WTC11 (cell line): Measurements from ENCODE around the gene TMEM181. TPM values are rescaled to one million over a fixed set of nuclear protein-coding genes. Genes with fewer than 3 reads are reported as not detected.
A peak's percentile ranks its signal among the peaks of the same experiment; 100 is the strongest.

Source experiments
- ATAC-seq: fragments of 200-7000 bp; cut with Tn5 transposase; 2 replicates; pipeline ENCODE4 v1.10.0; 2021; ENCODE audit warnings: mild to moderate bottlenecking, moderate library complexity
- CTCF ChIA-PET: fragments of 300-600 bp; sonication (Branson Sonifier 250); formaldehyde crosslinking; loops from one replicate; lab custom pipeline; 2021; ENCODE audit warnings: antibody characterized with exemption; lab: Charles Lee
- POLR2A ChIA-PET: fragments of 350-600 bp; sonication (Branson Sonifier 250); formaldehyde crosslinking; loops from one replicate; lab custom pipeline; 2021; ENCODE audit warnings: antibody characterized with exemption; lab: Charles Lee
- DNase-seq: peaks from one replicate; pipeline ENCODE4 v3.0.0; 2021; ENCODE audit warnings: low spot score
- H3K27ac Mint-ChIP-seq: 2 replicates; pipeline ENCODE4 v1.8.0; 2021; ENCODE audit warnings: mixed read lengths
- H3K27me3 Mint-ChIP-seq: 2 replicates; pipeline ENCODE4 v1.8.0; 2021; ENCODE audit warnings: low read depth, mild to moderate bottlenecking, moderate library complexity, mixed read lengths
- H3K36me3 Mint-ChIP-seq: 2 replicates; pipeline ENCODE4 v1.8.0; 2021; ENCODE audit warnings: mixed read lengths
- H3K4me1 Mint-ChIP-seq: 2 replicates; pipeline ENCODE4 v1.8.0; 2022; ENCODE audit warnings: mixed read lengths
- H3K4me3 Mint-ChIP-seq: 2 replicates; pipeline ENCODE4 v1.8.0; 2021; ENCODE audit warnings: mild to moderate bottlenecking, moderate library complexity, mixed read lengths
- H3K9me3 Mint-ChIP-seq: 2 replicates; pipeline ENCODE4 v1.8.0; 2021; ENCODE audit warnings: mixed read lengths
- CBFB ChIP-seq: sonication (generic); formaldehyde crosslinking; IDR thresholded peaks from 2 replicates; pipeline ENCODE4 v1.8.1; 2022; ENCODE audit warnings: mild to moderate bottlenecking, low read depth, missing genetic modification reagents
- CREB1 ChIP-seq: sonication (generic); formaldehyde crosslinking; IDR thresholded peaks from 2 replicates; pipeline ENCODE4 v1.8.0; 2023; ENCODE audit warnings: mild to moderate bottlenecking, missing genetic modification reagents
- ELF4 ChIP-seq: sonication (generic); formaldehyde crosslinking; IDR thresholded peaks from 2 replicates; pipeline ENCODE4 v1.8.1; 2022; ENCODE audit warnings: low read depth, mild to moderate bottlenecking, moderate library complexity, missing genetic modification reagents
- FOXK1 ChIP-seq: sonication (generic); formaldehyde crosslinking; IDR thresholded peaks from 2 replicates; pipeline ENCODE4 v1.8.0; 2022; ENCODE audit warnings: mild to moderate bottlenecking, moderate library complexity, missing genetic modification reagents
- FOXP1 ChIP-seq: sonication (generic); formaldehyde crosslinking; IDR thresholded peaks from 2 replicates; pipeline ENCODE4 v1.8.0; 2022; ENCODE audit warnings: missing genetic modification reagents, mild to moderate bottlenecking, moderate library complexity, borderline replicate concordance
- HMGA2 ChIP-seq: fragments of 250-450 bp; sonication (Bioruptor Pico); IDR thresholded peaks from 2 replicates; pipeline ENCODE4 v1.4.0; 2021; ENCODE audit warnings: mild to moderate bottlenecking, moderate library complexity
- IRF2 ChIP-seq: sonication (generic); formaldehyde crosslinking; IDR thresholded peaks from 2 replicates; pipeline ENCODE4 v1.8.0; 2022; ENCODE audit warnings: low read depth, missing genetic modification reagents, borderline replicate concordance
- KAT7 ChIP-seq: sonication (generic); formaldehyde crosslinking; IDR thresholded peaks from 2 replicates; pipeline ENCODE4 v1.8.1; 2023; ENCODE audit warnings: missing genetic modification reagents, mild to moderate bottlenecking, borderline replicate concordance
- MXD4 ChIP-seq: fragments of 250-450 bp; sonication (Bioruptor Pico); IDR thresholded peaks from 2 replicates; pipeline ENCODE4 v1.8.0; 2021; ENCODE audit warnings: mild to moderate bottlenecking, moderate library complexity, borderline replicate concordance
- MYBL2 ChIP-seq: sonication (generic); formaldehyde crosslinking; IDR thresholded peaks from 2 replicates; pipeline ENCODE4 v1.8.1; 2023; ENCODE audit warnings: mild to moderate bottlenecking, moderate library complexity, missing genetic modification reagents
- NFATC4 ChIP-seq: fragments of 250-450 bp; sonication (Bioruptor Pico); IDR thresholded peaks from 2 replicates; pipeline ENCODE4 v1.9.0; 2021; ENCODE audit warnings: mild to moderate bottlenecking
- ZNF219 ChIP-seq: sonication (generic); formaldehyde crosslinking; IDR thresholded peaks from 2 replicates; pipeline ENCODE4 v1.8.0; 2023; ENCODE audit warnings: missing genetic modification reagents, mild to moderate bottlenecking, borderline replicate concordance
- ZNF317 ChIP-seq: sonication (generic); formaldehyde crosslinking; IDR thresholded peaks from 2 replicates; pipeline ENCODE4 v1.8.1; 2023; ENCODE audit warnings: low read depth, mild to moderate bottlenecking, moderate library complexity, missing genetic modification reagents, borderline replicate concordance
- ZNF396 ChIP-seq: fragments of 250-450 bp; sonication (Bioruptor Pico); IDR thresholded peaks from 2 replicates; pipeline ENCODE4 v1.8.0; 2021; ENCODE audit warnings: mild to moderate bottlenecking, moderate library complexity, borderline replicate concordance
- ZNF423 ChIP-seq: fragments of 250-450 bp; sonication (Bioruptor Pico); IDR thresholded peaks from 2 replicates; pipeline ENCODE4 v2.1.2; 2022; ENCODE audit warnings: mild to moderate bottlenecking, moderate library complexity
- total RNA-seq: library from RNA; stranded (reverse); gene quantifications from 3 replicates; pipeline ENCODE4 v1.2.3, GENCODE V29; 2021
- TF ChIP-seq, protein P1 (sequence below): sonication (generic); formaldehyde crosslinking; conservative IDR thresholded peaks from 2 replicates; pipeline ENCODE4 v1.8.1; 2022; ENCODE audit warnings: mild to moderate bottlenecking, missing genetic modification reagents
- TF ChIP-seq, protein P2 (sequence below): sonication (generic); formaldehyde crosslinking; IDR thresholded peaks from 2 replicates; pipeline ENCODE4 v1.8.1; 2023; ENCODE audit warnings: mild to moderate bottlenecking, missing genetic modification reagents
- TF ChIP-seq, protein P3 (sequence below): sonication (generic); formaldehyde crosslinking; IDR thresholded peaks from 2 replicates; pipeline ENCODE4 v1.8.0; 2022; ENCODE audit warnings: mild to moderate bottlenecking, missing genetic modification reagents
- TF ChIP-seq, protein P4 (sequence below): sonication (generic); formaldehyde crosslinking; IDR thresholded peaks from 2 replicates; pipeline ENCODE4 v1.8.1; 2023; ENCODE audit warnings: mild to moderate bottlenecking, missing genetic modification reagents, moderate library complexity
- TF ChIP-seq, protein P5 (sequence below): sonication (generic); formaldehyde crosslinking; IDR thresholded peaks from 2 replicates; pipeline ENCODE4 v1.8.0; 2023; ENCODE audit warnings: missing genetic modification reagents
- TF ChIP-seq, protein P6 (sequence below): sonication (generic); formaldehyde crosslinking; IDR thresholded peaks from 2 replicates; pipeline ENCODE4 v1.8.0; 2022; ENCODE audit warnings: mild to moderate bottlenecking, missing genetic modification reagents
- TF ChIP-seq, protein P7 (sequence below): sonication (generic); formaldehyde crosslinking; IDR thresholded peaks from 2 replicates; pipeline ENCODE4 v1.8.1; 2022; ENCODE audit warnings: mild to moderate bottlenecking, missing genetic modification reagents, moderate library complexity, borderline replicate concordance
- TF ChIP-seq, protein P8 (sequence below): sonication (generic); formaldehyde crosslinking; IDR thresholded peaks from 2 replicates; pipeline ENCODE4 v1.8.1; 2023; ENCODE audit warnings: mild to moderate bottlenecking, missing genetic modification reagents, borderline replicate concordance

Gene TMEM181
- total RNA-seq, 1 experiment from 2014 or later: 18.8 TPM

DNA sequence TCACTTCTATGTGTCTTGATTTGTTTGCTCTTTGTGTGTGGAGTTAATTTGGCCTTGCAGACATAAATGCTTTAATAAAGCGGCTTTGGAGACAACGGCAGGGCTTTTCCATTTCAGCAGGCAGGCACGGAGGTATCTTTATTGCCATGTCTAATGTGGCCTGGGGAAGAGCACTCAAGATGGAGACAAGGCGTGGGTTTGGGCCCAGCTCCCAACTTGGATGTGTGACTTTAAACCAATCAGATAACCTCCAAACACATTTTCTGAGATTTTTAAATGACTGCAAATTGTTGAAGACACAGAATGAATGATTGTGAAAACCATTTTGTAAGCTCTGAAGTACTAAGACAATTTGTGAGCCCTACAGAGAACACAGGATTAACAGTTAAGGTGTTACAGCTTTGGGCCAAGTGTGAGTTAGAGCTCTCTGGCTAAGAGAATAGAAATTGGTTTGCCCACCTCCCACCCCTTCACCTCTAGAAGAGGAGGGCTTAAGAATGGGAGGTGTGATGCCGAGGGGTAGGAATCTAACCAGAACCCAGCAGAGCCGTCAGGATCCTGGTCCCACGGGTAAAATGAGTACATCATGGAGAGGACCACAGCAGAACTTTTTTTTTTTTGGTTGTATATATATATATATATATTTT is 75.7 kb downstream of the TMEM181 start (continued):
- TF ChIP-seq, protein P1, sequence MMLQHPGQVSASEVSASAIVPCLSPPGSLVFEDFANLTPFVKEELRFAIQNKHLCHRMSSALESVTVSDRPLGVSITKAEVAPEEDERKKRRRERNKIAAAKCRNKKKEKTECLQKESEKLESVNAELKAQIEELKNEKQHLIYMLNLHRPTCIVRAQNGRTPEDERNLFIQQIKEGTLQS: no peak
- TF ChIP-seq CREB1 (CRISPR knock-in tag) (no peak), KAT7 (no peak), ZNF219 (CRISPR knock-in tag) (no peak)
- TF ChIP-seq, protein P2, sequence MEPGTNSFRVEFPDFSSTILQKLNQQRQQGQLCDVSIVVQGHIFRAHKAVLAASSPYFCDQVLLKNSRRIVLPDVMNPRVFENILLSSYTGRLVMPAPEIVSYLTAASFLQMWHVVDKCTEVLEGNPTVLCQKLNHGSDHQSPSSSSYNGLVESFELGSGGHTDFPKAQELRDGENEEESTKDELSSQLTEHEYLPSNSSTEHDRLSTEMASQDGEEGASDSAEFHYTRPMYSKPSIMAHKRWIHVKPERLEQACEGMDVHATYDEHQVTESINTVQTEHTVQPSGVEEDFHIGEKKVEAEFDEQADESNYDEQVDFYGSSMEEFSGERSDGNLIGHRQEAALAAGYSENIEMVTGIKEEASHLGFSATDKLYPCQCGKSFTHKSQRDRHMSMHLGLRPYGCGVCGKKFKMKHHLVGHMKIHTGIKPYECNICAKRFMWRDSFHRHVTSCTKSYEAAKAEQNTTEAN: no peak

DNA sequence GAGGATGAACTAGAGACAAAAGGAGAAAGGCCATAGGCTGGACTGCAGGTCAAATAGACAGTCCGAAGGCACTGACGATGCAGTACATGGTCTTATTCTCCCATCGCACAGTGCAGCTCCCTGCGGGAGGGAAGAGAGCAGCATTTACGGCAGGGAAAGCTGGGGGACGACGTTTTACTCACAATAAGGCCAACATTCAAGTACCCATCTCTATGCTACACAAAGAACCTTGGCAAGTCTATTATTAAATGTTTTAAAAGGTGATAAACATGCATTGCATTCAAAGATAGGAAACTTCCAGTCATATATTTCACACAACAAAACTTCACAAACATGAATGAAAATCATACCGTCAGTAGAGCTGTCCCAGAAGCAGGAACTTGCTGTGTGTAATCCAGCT is 76.9 kb downstream of the TMEM181 start:
- Mint-ChIP-seq H3K36me3 (peaks cover 34% of the 10 kb centered on the region), H3K9me3 (no peaks in the 10 kb centered on the region), H3K27me3 (no peaks in the 10 kb centered on the region), H3K4me3 (no peak overlapping the region), H3K27ac (0 out of 2 replicates have a peak overlapping the region, but pooled peaks have one; percentile 80), H3K4me1 (peaks cover 8% of the 10 kb centered on the region)
- ATAC-seq (no peak), DNase-seq (no peak)
- POLR2A ChIA-PET: no interaction called here
- CTCF ChIA-PET: interaction anchor here (1.1 kb wide), 1 partner anchor 422 kb away, joined by 3 read pairs; no protein-coding TSS in a partner anchor
- TF ChIP-seq CBFB (CRISPR knock-in tag) (no peak), ZNF396 (CRISPR knock-in tag) (no peak), ZNF219 (CRISPR knock-in tag) (no peak), MYBL2 (CRISPR knock-in tag) (no peak), FOXP1 (no peak), NFATC4 (no peak), CREB1 (CRISPR knock-in tag) (no peak), HMGA2 (CRISPR knock-in tag) (no peak), MXD4 (CRISPR knock-in tag) (no peak), ZNF317 (no peak), IRF2 (CRISPR knock-in tag) (no peak), ZNF423 (no peak), FOXK1 (no peak), ELF4 (CRISPR knock-in tag) (no peak)
- TF ChIP-seq, protein P3, sequence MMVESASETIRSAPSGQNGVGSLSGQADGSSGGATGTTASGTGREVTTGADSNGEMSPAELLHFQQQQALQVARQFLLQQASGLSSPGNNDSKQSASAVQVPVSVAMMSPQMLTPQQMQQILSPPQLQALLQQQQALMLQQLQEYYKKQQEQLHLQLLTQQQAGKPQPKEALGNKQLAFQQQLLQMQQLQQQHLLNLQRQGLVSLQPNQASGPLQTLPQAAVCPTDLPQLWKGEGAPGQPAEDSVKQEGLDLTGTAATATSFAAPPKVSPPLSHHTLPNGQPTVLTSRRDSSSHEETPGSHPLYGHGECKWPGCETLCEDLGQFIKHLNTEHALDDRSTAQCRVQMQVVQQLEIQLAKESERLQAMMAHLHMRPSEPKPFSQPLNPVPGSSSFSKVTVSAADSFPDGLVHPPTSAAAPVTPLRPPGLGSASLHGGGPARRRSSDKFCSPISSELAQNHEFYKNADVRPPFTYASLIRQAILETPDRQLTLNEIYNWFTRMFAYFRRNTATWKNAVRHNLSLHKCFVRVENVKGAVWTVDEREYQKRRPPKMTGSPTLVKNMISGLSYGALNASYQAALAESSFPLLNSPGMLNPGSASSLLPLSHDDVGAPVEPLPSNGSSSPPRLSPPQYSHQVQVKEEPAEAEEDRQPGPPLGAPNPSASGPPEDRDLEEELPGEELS: no peak
- TF ChIP-seq, protein P4, sequence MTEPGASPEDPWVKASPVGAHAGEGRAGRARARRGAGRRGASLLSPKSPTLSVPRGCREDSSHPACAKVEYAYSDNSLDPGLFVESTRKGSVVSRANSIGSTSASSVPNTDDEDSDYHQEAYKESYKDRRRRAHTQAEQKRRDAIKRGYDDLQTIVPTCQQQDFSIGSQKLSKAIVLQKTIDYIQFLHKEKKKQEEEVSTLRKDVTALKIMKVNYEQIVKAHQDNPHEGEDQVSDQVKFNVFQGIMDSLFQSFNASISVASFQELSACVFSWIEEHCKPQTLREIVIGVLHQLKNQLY: no peak
- TF ChIP-seq, protein P5, sequence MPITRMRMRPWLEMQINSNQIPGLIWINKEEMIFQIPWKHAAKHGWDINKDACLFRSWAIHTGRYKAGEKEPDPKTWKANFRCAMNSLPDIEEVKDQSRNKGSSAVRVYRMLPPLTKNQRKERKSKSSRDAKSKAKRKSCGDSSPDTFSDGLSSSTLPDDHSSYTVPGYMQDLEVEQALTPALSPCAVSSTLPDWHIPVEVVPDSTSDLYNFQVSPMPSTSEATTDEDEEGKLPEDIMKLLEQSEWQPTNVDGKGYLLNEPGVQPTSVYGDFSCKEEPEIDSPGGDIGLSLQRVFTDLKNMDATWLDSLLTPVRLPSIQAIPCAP: no peak
- TF ChIP-seq, protein P6, sequence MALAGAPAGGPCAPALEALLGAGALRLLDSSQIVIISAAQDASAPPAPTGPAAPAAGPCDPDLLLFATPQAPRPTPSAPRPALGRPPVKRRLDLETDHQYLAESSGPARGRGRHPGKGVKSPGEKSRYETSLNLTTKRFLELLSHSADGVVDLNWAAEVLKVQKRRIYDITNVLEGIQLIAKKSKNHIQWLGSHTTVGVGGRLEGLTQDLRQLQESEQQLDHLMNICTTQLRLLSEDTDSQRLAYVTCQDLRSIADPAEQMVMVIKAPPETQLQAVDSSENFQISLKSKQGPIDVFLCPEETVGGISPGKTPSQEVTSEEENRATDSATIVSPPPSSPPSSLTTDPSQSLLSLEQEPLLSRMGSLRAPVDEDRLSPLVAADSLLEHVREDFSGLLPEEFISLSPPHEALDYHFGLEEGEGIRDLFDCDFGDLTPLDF (CRISPR knock-in tag): no peak
- TF ChIP-seq, protein P7, sequence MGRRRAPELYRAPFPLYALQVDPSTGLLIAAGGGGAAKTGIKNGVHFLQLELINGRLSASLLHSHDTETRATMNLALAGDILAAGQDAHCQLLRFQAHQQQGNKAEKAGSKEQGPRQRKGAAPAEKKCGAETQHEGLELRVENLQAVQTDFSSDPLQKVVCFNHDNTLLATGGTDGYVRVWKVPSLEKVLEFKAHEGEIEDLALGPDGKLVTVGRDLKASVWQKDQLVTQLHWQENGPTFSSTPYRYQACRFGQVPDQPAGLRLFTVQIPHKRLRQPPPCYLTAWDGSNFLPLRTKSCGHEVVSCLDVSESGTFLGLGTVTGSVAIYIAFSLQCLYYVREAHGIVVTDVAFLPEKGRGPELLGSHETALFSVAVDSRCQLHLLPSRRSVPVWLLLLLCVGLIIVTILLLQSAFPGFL (CRISPR knock-in tag): no peak
- TF ChIP-seq, protein P8, sequence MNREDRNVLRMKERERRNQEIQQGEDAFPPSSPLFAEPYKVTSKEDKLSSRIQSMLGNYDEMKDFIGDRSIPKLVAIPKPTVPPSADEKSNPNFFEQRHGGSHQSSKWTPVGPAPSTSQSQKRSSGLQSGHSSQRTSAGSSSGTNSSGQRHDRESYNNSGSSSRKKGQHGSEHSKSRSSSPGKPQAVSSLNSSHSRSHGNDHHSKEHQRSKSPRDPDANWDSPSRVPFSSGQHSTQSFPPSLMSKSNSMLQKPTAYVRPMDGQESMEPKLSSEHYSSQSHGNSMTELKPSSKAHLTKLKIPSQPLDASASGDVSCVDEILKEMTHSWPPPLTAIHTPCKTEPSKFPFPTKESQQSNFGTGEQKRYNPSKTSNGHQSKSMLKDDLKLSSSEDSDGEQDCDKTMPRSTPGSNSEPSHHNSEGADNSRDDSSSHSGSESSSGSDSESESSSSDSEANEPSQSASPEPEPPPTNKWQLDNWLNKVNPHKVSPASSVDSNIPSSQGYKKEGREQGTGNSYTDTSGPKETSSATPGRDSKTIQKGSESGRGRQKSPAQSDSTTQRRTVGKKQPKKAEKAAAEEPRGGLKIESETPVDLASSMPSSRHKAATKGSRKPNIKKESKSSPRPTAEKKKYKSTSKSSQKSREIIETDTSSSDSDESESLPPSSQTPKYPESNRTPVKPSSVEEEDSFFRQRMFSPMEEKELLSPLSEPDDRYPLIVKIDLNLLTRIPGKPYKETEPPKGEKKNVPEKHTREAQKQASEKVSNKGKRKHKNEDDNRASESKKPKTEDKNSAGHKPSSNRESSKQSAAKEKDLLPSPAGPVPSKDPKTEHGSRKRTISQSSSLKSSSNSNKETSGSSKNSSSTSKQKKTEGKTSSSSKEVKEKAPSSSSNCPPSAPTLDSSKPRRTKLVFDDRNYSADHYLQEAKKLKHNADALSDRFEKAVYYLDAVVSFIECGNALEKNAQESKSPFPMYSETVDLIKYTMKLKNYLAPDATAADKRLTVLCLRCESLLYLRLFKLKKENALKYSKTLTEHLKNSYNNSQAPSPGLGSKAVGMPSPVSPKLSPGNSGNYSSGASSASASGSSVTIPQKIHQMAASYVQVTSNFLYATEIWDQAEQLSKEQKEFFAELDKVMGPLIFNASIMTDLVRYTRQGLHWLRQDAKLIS: no peak
